ENCODE measurements around the gene FAM219A.
"Not testable (repeated sequence)": the region's sequence is repeated elsewhere in the genome, so short reads cannot be mapped to it uniquely, and the experiment has no call there.

FAM219A gene

DNA sequence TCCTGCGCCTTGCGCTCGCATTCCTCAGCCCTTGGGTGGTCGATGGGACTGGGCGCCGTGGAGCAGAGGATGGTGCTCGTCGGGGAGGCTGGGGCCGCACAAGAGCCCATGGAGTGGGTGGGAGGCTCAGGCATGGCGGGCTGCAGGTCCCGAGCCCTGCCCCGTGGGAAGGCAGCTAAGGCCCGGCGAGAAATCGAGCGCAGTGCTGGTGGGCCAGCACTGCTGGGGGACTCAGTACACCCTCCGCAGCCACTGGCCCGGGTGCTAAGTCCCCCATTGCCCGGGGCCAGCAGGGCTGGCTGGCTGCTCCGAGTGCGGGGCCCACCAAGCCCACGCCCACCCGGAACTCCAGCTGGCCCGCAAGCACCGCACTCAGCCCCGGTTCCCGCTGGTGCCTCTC lies 24.4 kb upstream of the FAM219A start:
- not testable (repeated sequence) for DNase-seq

DNA sequence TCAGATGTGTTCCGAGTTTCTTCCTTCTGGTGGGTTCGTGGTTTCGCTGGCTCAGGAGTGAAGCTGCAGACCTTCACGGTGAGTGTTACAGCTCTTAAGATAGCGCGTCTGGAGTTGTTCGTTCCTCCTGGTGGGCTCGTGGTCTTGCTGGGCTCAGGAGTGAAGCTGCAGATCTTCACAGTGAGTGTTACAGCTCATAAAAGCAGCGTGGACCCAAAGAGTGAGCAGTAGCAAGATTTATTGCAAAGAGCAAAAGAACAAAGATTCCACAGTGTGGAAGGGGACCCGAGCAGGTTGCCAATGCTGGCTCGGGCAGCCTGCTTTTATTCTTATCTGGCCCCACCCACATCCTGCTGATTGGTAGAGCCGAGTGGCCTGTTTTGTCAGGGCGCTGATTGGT lies 23.2 kb upstream of the FAM219A start:
- DNase-seq, result not testable (repeated sequence)

DNA sequence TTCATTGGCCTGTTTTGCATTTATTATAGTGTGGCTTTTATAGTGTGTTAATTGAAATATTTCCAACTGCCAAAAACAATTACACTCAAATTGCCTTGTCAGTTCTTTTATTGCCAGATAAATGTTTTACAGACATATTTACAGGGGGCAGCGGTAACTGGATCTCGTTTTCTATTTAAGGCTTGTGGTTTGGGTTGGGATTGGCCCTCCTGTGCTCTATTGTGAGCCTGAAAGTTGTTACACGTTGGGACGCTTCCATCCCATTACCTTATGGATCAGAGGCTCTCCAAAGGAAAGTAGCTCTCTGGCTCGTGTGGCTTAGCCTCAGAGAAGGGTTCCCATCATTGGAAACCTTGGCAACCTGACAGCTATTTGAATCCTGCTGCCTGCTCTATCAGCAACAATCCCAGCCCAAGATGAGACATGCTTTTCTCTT lies 21.1 kb upstream of the FAM219A start:
- DNase-seq, result peak; percentile 68 to 76

DNA sequence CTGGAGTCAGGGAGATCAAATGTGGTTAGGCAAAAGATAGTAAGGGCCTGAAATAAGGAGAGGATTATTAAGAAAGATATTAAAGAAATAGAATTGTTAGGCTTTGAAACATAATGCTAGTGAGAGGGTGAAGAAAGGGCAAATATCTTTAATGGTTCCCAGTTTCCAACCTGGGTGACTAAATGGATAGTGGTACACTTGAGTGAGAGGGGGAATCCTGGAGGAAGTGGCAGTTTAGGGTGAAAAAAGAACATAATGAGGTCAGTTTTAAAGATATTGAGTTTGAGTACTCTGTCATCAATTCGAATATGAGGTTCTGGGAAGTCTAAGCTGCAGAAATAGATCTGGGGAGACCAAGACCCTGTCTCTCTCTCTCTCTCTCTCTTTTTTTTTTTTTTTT lies 19.2 kb upstream of the FAM219A start:
- no peak for DNase-seq

DNA sequence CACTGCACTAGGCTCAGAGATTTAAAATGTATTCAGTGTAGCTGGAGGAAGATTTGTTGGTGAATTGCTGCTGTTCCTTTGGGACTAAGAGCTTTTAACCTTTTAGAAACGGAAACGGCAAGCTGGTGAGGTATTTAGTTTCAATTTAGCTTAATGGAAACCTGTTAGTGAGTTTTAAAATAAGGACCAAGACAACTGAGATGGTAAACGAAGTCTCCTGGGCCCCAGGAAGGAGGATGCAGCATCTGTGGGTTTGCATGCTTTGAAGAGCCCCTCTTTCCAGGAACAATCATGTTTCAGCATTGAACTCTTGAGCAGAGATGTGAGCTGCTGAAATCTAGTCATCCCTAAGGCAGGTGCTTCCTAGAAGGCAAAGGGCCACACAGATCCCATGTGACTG lies 16.7 kb upstream of the FAM219A start:
- no peak for DNase-seq

DNA sequence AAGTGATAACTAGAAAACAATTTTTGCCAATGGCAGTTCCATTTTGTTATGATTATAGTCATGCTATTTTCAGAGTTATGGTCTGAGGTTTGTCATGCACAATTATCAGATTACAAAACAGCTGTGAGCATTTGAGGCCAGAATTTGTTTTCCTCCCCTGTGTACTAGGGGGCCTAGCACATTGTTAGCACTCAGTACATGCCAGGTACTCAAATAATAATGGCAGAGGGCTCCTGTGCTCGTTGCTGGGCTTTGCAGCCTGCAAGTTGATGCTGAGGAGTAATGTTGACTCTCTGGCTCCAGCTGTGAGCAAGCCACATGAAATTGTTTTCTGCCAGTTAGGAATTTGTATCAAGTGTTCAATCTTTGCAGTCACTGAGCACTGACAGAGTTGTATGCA lies 7.1 kb upstream of the FAM219A start:
- no peak for DNase-seq

DNA sequence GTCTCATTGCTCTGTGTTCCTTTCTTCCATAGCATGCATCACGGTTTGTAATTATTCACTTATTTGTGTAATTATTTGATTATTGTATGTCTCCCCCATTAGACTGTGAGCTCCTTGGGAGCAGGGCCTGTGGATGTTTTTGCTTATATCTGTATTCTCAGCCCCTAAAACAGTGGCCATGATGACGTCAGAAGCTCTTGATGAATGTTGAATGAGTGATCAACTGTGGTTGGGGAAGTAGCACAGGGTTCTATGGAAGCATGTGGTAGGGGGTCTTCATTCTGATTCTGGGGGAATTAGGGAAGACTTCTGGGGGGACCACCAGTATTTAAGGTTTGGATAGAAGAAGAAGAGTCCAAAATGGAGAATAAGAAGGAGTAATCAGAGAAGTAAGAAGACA lies 6.2 kb upstream of the FAM219A start:
- no peak for DNase-seq

DNA sequence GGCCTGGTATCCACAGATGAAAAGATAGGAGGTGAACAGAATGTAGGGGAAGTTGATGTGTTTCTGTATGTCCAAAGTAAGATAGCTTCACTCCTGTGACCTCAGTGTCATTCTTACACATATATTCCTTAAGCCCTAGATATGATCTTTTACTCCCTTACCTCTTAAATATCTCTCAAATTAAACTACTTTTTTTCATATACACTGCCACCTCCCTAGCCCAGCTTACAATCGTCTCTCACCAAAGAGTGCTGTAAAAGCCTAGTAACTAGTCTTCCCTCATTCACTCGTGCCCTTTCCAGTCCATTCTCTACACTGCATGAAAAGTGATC lies 5.5 kb upstream of the FAM219A start:
- DNase-seq, result no peak

DNA sequence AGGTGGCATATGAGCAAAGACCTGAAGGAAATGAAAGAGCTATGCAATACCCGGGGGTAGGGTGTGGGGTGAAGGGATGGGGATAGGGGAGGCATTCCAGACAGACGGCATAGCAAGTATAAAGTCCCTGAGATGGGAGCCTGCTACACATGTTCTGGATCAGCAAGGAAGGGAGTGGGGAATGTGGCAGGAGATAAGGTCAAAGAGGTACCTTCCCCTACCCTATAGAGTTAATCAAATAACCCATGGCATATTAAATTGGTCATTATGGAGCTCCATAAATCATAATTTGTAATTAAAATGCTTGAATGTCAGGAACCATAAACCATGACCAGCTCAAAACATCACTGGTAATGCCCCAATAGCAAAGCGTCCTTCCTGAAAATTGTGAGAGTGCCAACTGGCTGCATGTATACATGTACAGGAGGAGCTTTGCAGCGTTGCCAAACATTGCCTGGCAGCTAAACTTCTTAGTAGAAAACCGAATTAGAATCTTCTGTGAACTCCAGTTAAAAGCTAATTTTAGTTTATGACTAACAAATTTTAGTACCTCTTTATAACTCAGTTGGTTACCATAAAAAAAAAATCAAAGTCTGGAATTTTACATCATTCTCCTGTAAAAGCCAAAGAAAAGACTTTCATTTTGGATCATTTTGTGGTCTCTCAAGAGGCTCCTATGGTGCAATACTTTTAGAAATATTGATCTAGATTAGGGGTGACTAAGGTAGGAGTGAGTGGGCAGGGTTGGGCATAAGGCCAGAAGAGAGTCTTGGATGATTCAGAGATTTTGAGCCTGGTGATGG lies 4.9 kb upstream of the FAM219A start:
- no peak for DNase-seq

DNA sequence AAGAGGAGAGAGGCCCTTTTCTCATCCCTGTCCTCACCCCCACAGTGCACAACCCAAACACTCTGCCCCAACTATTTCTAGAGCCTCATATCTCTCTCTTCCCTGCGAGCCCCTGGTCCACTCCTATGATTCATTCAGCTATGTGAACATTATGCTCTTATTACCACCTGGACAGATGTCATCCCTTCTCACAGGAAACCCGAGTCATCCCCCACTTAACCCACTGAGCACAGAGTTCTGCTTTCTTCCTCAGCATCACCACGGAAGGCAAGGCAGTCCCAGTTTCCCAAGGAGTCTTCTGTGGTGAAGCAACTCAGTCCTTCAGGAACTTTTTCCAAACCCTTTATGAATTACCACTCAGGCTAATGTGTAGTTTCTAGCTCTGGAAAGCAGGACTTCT lies 1.6 kb upstream of the FAM219A start:
- no peak for DNase-seq

DNA sequence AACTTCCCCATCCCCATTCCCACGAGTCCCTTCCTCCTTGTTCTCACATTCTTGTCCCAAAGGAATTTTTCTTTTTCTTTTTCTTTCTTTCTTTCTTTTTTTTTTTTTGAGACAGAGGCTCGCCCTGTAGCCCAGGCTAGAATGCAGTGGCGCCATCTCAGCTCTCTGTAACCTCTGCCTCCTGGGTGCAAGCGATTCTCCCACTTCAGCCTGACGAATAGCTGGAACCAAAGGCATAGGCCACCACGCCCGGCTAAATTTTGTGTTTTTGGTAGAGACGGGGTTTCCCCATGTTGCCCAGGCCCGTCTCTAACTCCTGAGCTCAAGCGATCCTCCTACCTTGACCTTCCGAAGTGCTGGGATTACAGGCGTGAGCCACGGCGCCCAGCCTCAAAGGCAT lies 986 bp upstream of the FAM219A start:
- DNase-seq, result no peak

DNA sequence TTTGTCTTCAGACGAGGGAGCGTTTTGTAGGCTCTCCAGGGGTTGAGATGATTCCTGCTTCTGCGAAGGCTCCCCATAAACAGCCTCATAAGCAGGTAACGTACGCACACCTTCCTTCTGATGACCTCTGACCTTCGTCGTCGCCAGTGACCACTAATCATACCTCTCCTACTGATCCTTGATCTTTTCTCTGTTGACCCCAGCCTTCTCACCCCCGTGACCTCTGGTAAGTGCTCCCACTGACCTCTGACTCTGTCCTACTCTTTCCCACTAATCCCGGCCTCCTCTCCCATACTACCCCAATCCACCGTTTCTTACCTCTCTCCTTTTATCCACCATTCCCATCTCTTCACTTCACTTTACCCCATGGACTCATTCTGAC lies 580 bp upstream of the FAM219A start:
- DNase-seq, result no peak

DNA sequence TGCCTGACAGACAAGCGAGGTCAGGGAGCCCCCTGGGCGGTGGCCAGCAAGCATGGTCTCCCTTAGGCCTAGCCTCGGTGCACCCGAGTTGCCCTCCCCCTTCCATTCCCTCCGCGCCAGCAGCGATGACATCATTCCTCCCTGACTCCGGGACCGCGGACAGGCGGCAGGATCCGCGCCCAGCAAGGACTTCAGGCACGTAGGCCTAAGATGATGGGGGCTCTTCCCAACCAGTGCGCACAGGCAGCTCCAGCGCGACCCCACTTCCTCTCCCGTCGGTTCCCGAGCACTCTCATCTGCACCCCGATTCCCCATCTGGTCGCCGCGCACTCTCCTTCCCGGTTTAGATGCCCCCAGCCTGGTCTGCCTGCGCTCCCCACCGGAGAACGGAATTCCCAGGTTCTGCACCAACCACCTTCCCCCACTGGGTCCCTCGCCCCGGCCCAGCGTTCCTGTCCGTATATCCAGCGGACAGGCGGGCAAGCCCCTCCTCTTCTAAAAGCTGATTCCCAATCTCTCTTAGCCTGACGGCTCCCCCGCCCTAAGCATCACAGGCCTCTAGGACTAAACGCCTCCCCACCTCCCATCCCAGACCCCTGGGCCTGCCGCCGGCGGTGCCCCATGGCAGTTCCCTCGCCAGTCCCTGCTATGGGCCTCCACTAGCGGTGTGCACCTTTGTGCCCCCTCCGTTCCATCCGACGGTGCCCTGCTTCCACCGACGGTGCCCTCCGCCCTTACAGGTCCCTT lies 931 bp downstream of the FAM219A start:
- peak in 1 of 2 experiments; percentile 68 for DNase-seq

DNA sequence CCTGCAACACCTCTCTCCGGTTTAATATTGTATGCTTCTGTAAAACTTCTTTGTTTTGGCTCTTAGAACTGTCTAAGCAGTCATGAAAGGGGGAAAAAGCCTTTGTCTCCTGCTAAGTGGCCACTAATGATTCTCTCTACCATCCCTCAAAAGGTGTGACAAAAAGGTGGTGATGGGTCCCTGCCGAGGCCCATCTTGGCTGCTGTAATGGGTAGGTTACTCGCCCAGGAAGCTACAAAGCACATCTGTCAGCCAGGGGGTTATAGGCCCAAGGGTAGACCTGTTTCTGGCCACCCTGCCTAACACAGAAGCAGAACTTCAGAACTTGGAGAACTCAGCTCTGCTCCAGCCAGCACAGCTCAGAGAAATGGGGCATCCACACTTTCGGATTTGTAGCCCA lies 1.6 kb downstream of the FAM219A start:
- DNase-seq, result no peak

DNA sequence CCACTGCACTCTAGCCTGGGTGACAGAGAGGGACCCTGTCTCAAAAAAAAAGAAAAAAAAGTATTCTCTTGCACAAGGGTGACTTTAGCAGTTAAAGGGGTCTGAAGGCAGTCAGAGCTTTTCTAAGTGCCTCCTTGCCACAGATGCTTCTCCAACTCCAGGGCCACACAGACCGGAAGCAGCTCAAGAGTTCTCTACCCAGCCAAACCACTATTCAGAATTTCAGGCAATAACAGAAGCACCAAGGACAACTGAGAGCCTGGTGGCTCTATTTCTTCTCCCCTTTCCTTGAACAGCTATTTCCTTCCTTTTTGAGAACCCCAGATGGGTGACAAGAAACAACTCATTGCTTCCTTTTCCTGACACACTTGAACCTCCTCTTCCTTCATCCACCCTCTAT lies 2.2 kb downstream of the FAM219A start:
- DNase-seq, result no peak

DNA sequence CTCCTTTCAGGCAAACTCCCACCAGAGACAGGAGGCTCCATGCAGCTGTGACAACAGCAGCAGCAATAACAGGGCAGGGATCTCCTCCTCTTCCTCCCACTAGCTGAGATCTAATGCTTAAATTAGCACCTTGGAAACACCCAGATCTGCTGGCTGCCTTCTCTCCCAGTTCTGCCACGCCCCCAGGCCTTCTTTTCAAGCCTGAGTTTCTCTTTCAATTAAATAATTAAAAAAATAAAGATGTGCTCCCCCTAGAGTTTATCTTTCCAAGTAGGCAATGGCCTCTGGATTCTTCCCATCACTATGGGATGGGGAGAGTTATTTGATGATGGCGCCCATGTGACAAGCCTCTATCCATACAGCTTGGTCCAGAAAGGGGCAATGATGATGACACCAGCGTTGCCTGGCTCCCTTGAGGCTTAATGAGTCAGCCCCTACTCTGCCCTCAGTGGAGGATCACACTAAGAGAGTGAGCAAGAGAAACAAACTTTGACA lies 3.8 kb downstream of the FAM219A start:
- DNase-seq, result peak in 1 of 2 experiments; percentile 33

DNA sequence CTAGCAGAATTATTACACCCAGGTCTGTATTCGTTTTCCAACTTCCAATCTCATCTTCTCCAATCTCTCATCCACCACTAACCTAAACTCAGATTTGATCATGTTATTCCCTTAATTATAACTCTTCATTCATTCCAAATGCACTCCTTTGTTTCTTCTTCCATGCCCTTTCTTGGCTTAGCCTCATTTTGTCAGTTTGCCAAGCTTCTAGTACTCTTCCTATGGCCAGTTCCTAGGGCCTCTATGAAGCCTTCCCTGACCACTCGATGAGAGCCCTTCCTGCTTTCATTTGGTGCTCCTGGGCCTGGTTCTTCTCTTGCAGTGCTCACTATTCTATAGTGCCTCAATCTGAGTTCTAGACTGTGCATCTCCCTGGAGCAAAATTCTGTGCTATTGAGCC lies 5.8 kb downstream of the FAM219A start:
- DNase-seq, result no peak

DNA sequence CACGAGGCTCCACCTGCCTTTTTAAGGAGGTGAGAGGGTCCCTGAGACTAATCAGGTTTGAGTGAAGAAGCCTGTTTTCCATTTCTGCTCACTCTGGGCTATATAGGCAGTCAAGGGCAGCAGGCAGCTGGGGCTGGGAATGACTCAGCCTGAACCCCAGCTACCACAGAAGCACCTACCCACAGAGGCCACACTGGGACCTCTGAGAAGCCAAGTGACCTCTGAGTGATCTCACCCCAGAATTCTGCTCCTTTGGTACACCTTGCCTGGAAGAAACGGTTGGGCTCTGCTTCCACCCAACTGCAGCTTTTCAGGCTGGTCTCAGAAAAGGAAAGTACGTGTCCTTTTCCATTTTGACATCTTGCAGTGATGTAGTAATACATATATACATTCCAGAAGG lies 6.8 kb downstream of the FAM219A start:
- DNase-seq, result no peak

DNA sequence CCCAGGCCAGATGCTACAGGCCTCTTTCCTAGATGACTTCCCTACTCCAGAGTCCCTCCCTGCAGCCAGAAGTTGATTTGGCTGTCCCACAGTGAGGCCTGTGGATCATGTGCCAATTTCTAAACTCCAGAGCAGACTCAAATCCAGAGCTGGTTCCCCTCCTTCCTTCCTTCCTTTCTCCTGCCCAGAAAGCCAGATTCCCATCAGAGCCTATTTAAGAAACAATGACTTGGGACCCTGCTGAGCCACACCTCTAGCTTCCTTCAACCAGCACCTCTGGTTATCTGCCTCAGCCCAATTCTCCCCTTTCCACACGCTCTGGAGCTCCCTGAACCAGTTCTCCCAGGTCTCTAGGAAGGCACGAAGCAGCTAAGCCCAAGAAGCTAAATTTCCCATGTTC lies 7.2 kb downstream of the FAM219A start:
- DNase-seq, result no peak

DNA sequence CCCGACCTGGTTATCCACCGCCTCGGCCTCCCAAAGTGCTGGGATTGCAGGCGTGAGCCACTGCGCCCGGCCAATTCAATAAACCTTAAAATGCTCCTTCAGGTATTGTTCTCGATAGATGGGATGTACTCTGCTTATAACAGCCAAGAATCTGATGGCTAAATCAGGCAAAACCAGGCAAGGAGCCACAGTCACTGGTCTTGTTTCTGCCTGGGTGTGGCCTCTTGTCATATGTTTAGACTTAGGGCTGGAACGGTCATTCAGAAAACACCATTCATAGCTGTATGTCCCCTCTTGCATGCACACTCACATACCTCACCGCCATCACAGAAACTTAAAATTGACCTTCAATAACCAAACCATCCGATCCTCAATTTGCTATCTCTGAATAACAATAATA lies 7.7 kb downstream of the FAM219A start:
- no peak for DNase-seq

DNA sequence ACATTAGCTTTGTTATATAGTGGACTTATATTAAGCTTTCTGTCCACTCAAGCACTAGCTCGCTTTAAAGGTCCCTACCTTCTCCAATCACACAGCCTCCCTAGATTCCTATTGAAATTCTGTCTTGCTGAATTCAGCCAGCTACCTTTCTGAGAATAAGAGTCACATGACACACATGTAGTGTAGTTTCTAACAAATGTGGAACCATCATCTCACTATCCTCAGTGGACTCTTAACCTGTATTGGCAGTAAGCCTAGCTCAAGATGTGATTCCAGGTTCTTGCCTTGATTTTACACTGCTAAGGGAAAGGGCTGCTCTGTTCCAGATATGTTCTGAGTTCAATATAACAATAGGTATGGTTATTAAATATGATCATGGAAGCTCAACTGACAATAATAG lies 11.4 kb downstream of the FAM219A start:
- DNase-seq, result no peak

DNA sequence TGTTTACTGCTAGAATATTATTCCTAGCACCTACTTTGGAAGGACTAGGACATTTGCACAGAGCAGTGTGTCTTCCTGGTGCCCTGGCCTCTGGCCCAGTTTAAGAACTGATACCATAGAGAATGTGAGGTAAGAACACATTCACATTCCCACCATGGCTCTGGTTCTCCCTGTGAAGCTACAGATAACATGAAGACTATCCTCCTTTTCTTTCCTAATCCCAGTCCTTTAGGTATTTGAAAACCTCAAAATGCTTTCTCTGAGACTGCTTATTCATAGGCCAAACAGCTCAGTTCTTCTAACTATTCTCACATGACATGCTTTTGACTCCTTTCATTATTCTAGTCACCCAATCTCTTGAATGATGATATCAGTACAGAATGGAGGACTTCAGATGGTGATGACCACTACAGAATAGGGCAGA lies 11.9 kb downstream of the FAM219A start:
- no peak for DNase-seq

DNA sequence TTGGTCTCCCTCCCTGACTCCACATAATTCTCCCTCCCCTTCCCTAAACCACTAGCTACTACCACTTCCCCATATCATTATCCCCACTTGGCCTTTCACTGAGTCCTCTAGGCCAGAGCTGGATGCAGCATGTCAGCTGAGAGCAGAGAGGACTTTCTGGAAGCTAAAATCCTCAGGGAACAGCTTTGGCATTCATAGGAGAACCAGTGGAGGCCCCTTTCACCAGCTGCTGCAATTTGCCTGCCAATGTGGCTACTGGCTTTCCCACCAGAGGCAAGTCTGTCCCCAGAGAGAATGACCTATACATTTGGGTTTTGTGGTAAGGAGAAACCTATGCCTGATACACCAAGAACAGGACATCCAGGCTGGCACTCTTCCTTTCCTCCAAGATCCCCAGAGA lies 14.4 kb downstream of the FAM219A start:
- DNase-seq, result no peak

DNA sequence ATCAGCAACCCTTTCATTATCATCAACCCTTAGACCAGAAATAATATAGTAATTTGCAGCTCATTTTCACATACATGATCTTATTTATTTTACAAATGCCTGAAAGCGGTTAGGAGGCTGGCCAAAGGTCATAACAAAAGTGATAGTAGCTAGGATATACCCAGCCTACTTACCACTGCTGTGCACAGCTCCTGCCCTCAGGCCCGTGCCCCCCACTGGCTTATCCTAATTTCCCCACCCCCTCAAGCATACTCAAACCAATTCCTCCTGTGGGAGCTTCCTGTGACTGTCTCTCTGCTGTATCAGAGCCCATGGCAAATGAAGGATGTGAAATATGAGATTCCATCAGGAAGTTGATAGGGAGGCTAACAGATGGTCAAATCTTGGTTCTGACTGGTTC lies 14.8 kb downstream of the FAM219A start:
- no peak for DNase-seq

DNA sequence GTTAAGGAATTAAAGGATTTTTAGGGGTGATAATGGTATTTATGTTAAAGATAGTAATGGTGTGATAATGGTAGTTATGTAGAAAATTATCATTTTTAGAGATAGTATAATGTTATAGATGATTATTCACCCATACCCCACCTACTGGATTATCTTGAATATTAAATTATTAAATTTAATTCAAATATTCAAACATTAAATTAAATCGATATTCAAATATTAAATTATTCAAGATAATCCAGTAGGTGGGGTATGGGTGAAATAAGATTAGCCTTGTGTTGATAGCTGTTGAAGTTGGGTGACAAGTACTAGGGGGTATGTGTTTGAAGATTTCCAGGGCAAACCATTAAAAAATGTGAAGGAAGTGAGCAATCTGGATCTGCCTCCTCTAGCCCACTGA lies 15.6 kb downstream of the FAM219A start:
- DNase-seq, result no peak

Data from NCI-H526 (cell line).